ENCODE data around the gene ENDOU. TPM values are rescaled to one million over a fixed set of nuclear protein-coding genes. Genes with fewer than 3 reads are reported as not detected.

The ENDOU gene
- total RNA-seq, 1 experiment from 2014 or later = 0.39 TPM

DNA sequence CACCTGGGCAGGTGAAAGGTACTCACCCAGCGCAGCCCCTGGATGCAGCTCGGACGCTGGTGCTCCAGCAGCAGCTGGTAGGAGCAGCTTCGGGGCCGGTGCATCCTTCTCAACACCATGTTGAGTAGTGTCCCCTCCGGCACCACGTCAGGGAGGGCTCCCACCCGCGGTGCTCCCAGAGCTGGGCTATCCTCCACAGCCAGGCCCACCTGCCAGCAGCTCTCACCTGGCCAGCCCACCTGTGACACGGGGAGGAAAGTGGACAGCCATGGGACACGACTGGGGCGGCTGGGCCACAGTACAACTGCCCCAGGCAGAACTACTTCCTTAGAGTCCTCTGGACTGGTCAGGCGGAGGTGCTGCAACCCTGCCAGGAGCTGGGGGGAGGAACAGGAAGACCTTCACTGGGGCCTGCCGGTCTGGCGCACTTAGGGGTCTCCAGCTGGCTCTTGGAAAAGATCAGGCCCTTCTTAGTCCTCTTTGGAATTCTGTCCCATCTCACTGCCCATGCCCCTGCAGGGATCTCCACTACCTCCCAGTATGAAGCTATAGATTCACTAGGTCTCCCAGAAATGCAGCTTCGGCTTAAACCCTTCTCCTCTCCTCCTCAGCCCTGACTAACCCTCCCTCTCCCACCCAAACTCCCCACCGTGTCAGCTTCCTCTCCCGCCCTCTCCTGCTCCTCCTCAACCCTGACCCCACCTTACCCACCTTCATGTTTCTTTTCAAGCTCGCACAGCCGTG, 32.7 kb upstream of the ENDOU start:
- peak overlapping the region; percentile 97 for H3K4me2 ChIP-seq
- peaks cover 26% of the 10 kb centered on the region for H3F3A ChIP-seq (ENCODE audit: insufficient read depth, low read depth)
- intact Hi-C loops (cut with micrococcal nuclease; ENCODE audit: unreplicated experiment) = no loop called here
- no TSS peak for BruUV-seq (replicated peaks)
- peak overlapping the region; percentile 75 for H3K4me3 ChIP-seq
- no peaks in the 10 kb centered on the region for H3K36me3 ChIP-seq (ENCODE audit: low read depth)
- no peaks in the 10 kb centered on the region for H4K20me1 ChIP-seq (ENCODE audit: insufficient read depth)
- DNase-seq = no peak
- H3K79me2 ChIP-seq (ENCODE audit: low read depth) = peaks cover 16% of the 10 kb centered on the region; the same call in 1 of the 2 replicates
- TF ChIP-seq, protein P1, sequence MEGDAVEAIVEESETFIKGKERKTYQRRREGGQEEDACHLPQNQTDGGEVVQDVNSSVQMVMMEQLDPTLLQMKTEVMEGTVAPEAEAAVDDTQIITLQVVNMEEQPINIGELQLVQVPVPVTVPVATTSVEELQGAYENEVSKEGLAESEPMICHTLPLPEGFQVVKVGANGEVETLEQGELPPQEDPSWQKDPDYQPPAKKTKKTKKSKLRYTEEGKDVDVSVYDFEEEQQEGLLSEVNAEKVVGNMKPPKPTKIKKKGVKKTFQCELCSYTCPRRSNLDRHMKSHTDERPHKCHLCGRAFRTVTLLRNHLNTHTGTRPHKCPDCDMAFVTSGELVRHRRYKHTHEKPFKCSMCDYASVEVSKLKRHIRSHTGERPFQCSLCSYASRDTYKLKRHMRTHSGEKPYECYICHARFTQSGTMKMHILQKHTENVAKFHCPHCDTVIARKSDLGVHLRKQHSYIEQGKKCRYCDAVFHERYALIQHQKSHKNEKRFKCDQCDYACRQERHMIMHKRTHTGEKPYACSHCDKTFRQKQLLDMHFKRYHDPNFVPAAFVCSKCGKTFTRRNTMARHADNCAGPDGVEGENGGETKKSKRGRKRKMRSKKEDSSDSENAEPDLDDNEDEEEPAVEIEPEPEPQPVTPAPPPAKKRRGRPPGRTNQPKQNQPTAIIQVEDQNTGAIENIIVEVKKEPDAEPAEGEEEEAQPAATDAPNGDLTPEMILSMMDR (conservative IDR thresholded peaks at IDR 0.05) = no peak
- no peak for TF ChIP-seq EZH2 (IDR thresholded peaks at IDR 0.05; ENCODE audit: low read depth)
- H3K9me3 ChIP-seq (ENCODE audit: insufficient read depth, low read depth) = no peaks in the 10 kb centered on the region
- peaks cover 69% of the 10 kb centered on the region for H3K4me1 ChIP-seq (replicated peaks; ENCODE audit: insufficient read depth)
- ChIA-PET POLR2A (ENCODE audit: unreplicated experiment) (interaction anchor here (0.6 to 0.7 kb wide), 3 partner anchors 55 to 1076 kb away, joined by 3 to 19 read pairs (median 4); no protein-coding TSS in a partner anchor), CTCF (interaction anchor here (1.0 to 1.2 kb wide), 3 partner anchors 9 to 148 kb away, joined by 4 to 16 read pairs (median 5); no protein-coding TSS in a partner anchor)
- no peaks in the 10 kb centered on the region for H3K27me3 ChIP-seq (ENCODE audit: insufficient read depth, low read depth)
- H3K27ac ChIP-seq = no peak overlapping the region
- H3K9me2 ChIP-seq (ENCODE audit: insufficient read depth) = no peaks in the 10 kb centered on the region
- peak overlapping the region; percentile 90; the same call in 1 of the 2 replicates for H2AFZ ChIP-seq

DNA sequence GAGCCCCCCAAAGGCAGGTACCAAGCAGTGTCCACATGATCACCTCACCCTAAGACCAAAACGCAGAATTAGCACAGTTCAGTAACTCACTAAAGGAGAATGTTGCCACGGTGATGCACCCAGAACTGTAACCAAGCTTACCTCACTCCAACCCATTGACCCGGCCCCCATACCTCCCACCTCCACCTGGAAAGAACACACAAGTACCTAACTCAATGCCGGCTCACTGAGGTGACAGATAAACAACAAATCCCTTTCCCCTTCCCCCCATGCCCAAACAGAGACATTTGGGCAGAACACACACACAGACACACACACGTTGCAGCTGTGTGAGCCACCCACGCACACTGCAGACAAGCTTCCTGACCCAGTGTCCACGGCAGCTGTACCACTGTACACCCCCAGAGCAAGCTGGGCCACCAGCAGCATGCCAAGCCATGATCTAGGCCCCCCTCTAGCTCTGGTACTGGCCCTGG, 32.1 kb upstream of the ENDOU start:
- H2AFZ ChIP-seq = no peak overlapping the region
- POLR2A ChIA-PET (ENCODE audit: unreplicated experiment) = interaction anchor here (0.7 kb wide), 1 partner anchor 401 kb away, joined by 3 read pairs; no protein-coding TSS in a partner anchor
- H3K27ac ChIP-seq = no peak overlapping the region
- no peaks in the 10 kb centered on the region for H3K27me3 ChIP-seq (ENCODE audit: insufficient read depth, low read depth)
- TF ChIP-seq EZH2 (IDR thresholded peaks at IDR 0.05; ENCODE audit: low read depth) = no peak
- TF ChIP-seq, protein P1 (conservative IDR thresholded peaks at IDR 0.05) = no peak
- H3K9me3 ChIP-seq (ENCODE audit: insufficient read depth, low read depth) = no peaks in the 10 kb centered on the region
- H3K36me3 ChIP-seq (ENCODE audit: low read depth) = no peaks in the 10 kb centered on the region
- H4K20me1 ChIP-seq (ENCODE audit: insufficient read depth) = no peaks in the 10 kb centered on the region
- peaks cover 16% of the 10 kb centered on the region; the same call in 1 of the 2 replicates for H3K79me2 ChIP-seq (ENCODE audit: low read depth)
- DNase-seq = no peak
- intact Hi-C loops (cut with micrococcal nuclease; ENCODE audit: unreplicated experiment) = no loop called here
- H3K4me2 ChIP-seq = peak overlapping the region; percentile 97
- no peaks in the 10 kb centered on the region for H3K9me2 ChIP-seq (ENCODE audit: insufficient read depth)
- no TSS peak for BruUV-seq (replicated peaks)
- H3F3A ChIP-seq (ENCODE audit: insufficient read depth, low read depth) = peaks cover 32% of the 10 kb centered on the region
- peak overlapping the region; percentile 75; the same call in 1 of the 2 replicates for H3K4me3 ChIP-seq
- CTCF ChIA-PET = interaction anchor here (1.0 kb wide), 1 partner anchor 9 kb away, joined by 5 read pairs; no protein-coding TSS in a partner anchor
- peaks cover 75% of the 10 kb centered on the region for H3K4me1 ChIP-seq (replicated peaks; ENCODE audit: insufficient read depth)

DNA sequence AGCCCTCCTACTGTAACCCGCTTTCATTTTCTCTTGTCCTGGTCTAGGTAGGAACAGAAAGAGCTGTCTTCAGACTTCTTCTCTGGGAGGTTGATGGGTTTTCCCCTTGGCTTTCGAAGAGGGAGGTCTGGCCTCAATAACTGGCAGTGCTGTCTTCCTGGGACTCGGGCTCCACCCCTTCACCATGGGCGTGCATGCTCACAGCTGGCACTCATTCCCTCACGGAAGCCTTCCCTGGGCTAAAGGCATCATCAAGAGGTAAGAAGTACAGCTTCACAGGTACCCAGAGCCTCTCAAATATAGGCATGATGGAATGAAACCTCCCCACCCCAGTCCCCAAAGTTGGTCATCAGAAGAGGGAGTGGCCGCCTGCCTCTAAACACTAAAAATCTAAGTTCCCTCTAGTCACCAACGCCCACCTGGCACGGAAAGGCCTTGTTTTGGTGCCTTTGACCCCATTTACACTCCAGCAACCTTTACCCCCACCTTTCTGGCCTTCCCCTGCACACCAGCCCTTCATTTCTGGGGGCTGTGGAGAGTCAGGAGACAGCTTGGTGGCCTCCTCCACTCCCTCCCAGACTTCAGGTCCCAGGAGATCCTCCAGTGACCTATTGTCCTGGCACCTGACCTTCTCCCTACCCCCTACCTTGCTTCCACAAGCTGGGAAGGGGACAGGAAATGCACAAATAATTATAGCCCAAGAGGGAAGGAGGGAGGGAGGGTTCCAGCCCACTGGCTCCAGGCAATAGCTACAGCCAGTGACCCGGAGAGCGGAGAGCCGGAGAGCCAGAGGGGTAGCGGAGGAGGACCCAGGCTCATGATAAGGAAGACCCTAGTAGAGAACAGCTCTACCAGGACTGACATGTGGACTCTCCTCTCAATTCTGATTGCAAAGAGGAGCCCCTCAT, 30.6 kb upstream of the ENDOU start:
- DNase-seq = no peak
- Histone ChIP-seq H3K79me2 (ENCODE audit: low read depth) (peaks cover 16% of the 10 kb centered on the region; the same call in 1 of the 2 replicates), H3K9me3 (ENCODE audit: insufficient read depth, low read depth) (no peaks in the 10 kb centered on the region), H4K20me1 (ENCODE audit: insufficient read depth) (no peaks in the 10 kb centered on the region), H3F3A (ENCODE audit: insufficient read depth, low read depth) (peaks cover 47% of the 10 kb centered on the region), H3K27ac (no peak overlapping the region), H3K27me3 (ENCODE audit: insufficient read depth, low read depth) (no peaks in the 10 kb centered on the region), H3K4me2 (peak overlapping the region; percentile 97), H3K9me2 (ENCODE audit: insufficient read depth) (no peaks in the 10 kb centered on the region), H2AFZ (no peak overlapping the region), H3K36me3 (ENCODE audit: low read depth) (no peaks in the 10 kb centered on the region), H3K4me3 (no peak overlapping the region), H3K4me1 (replicated peaks; ENCODE audit: insufficient read depth) (peaks cover 90% of the 10 kb centered on the region)
- TF ChIP-seq, protein P1 (conservative IDR thresholded peaks at IDR 0.05) = no peak
- no peak for TF ChIP-seq EZH2 (IDR thresholded peaks at IDR 0.05; ENCODE audit: low read depth)
- CTCF ChIA-PET = interaction anchor here (0.6 to 1.7 kb wide), 3 partner anchors 11 to 26 kb away, joined by 4 to 6 read pairs (median 5); no protein-coding TSS in a partner anchor
- intact Hi-C loops (cut with micrococcal nuclease; ENCODE audit: unreplicated experiment) = loop anchor here (1.0 to 2.0 kb wide), 2 partner anchors 22 to 69 kb away; no protein-coding TSS in a partner anchor
- no TSS peak for BruUV-seq (replicated peaks)
- POLR2A ChIA-PET (ENCODE audit: unreplicated experiment) = interaction anchor here (0.6 kb wide), 2 partner anchors 11 to 214 kb away, joined by 3 read pairs; no protein-coding TSS in a partner anchor

Measured in PC-9 (cell line).